Vagina (tissue), 2 donors: ENCODE results near the gene ZNF562.

Experiments used
- POLR2A ChIP-seq, 2 donors: fragments of 450-650 bp; IDR thresholded peaks; one replicate each; pipeline ENCODE4 v1.6.1; 2017; ENCODE audit warnings: antibody characterized with exemption in 2 of 2, mild to moderate bottlenecking in 2 of 2, moderate library complexity in 2 of 2
- TF ChIP-seq, protein P1 (sequence below), 3 experiments: fragments of 450-650 bp in 2 of 3; fragments of 200-600 bp in 1 of 3; sonication (generic) in 1 of 3; IDR thresholded peaks; one replicate each; pipeline ENCODE4 v1.5.1; 2017 to 2019; ENCODE audit warnings: antibody characterized with exemption in 3 of 3, mild to moderate bottlenecking in 2 of 3, moderate library complexity in 2 of 3

DNA sequence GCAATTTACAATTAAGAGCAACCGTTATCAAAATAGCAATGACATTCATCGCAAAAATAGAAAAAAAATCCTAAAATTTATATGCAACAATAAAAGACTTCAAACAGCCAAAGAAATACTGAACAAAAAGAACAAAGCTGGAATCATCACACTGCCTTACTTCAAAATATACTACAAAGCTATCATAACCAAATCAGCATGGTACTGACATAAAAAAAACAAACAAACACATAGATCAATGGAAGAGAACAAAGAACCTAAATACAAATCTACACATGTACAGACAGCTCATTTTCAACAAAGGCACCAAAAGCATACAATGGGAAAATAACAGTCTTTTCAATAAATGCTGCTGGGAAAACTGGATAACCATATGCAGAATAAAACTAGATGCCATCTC, 6.4 kb downstream of the ZNF562 start:
- TF ChIP-seq, protein P1, sequence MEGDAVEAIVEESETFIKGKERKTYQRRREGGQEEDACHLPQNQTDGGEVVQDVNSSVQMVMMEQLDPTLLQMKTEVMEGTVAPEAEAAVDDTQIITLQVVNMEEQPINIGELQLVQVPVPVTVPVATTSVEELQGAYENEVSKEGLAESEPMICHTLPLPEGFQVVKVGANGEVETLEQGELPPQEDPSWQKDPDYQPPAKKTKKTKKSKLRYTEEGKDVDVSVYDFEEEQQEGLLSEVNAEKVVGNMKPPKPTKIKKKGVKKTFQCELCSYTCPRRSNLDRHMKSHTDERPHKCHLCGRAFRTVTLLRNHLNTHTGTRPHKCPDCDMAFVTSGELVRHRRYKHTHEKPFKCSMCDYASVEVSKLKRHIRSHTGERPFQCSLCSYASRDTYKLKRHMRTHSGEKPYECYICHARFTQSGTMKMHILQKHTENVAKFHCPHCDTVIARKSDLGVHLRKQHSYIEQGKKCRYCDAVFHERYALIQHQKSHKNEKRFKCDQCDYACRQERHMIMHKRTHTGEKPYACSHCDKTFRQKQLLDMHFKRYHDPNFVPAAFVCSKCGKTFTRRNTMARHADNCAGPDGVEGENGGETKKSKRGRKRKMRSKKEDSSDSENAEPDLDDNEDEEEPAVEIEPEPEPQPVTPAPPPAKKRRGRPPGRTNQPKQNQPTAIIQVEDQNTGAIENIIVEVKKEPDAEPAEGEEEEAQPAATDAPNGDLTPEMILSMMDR (IDR thresholded peaks at IDR 0.05): no peak
- no peak for TF ChIP-seq POLR2A (IDR thresholded peaks at IDR 0.05)
